ENCODE data around the gene PRSS1.
"Not testable (repeated sequence)": the region's sequence is repeated elsewhere in the genome, so short reads cannot be mapped to it uniquely, and the experiment has no call there.

The PRSS1 gene

GRCh38 chr7:142773937-142774744 is 24.9 kb downstream of the PRSS1 start:
- DNase-seq = no peak

- no peak for DNase-seq
Measured at GRCh38 chr7:142774826-142775225, 25.6 kb downstream of the PRSS1 start.

GRCh38 chr7:142775351-142776115 is 26.3 kb downstream of the PRSS1 start:
- not testable (repeated sequence) for DNase-seq

- DNase-seq = no peak
Measured at GRCh38 chr7:142776206-142776844, 27.1 kb downstream of the PRSS1 start.

GRCh38 chr7:142776845-142777225 is 27.6 kb downstream of the PRSS1 start:
- DNase-seq = not testable (repeated sequence)

GRCh38 chr7:142777318-142777717 is 28.0 kb downstream of the PRSS1 start:
- no peak for DNase-seq

GRCh38 chr7:142782922-142783900 is 33.9 kb downstream of the PRSS1 start:
- DNase-seq = peak; percentile 87

- DNase-seq = no peak
Measured at GRCh38 chr7:142784096-142784495, 34.8 kb downstream of the PRSS1 start.

GRCh38 chr7:142784716-142785115 is 35.4 kb downstream of the PRSS1 start:
- peak; percentile 55 for DNase-seq

- peak; percentile 85 for DNase-seq
Measured at GRCh38 chr7:142785841-142786250, 36.6 kb downstream of the PRSS1 start.

- DNase-seq = peak; percentile 30
Measured at GRCh38 chr7:142787034-142787768, 37.9 kb downstream of the PRSS1 start.

GRCh38 chr7:142787783-142788182 is 38.5 kb downstream of the PRSS1 start:
- DNase-seq = no peak

GRCh38 chr7:142788303-142789289 is 39.3 kb downstream of the PRSS1 start:
- DNase-seq = peak; percentile 48

GRCh38 chr7:142789441-142789840 is 40.2 kb downstream of the PRSS1 start:
- peak; percentile 54 for DNase-seq

- DNase-seq = peak; percentile 53
Measured at GRCh38 chr7:142790056-142790455, 40.8 kb downstream of the PRSS1 start.

GRCh38 chr7:142790555-142790954 is 41.3 kb downstream of the PRSS1 start:
- peak; percentile 38 for DNase-seq

GRCh38 chr7:142791502-142791901 is 42.2 kb downstream of the PRSS1 start:
- peak; percentile 23 for DNase-seq

GRCh38 chr7:142792129-142792528 is 42.9 kb downstream of the PRSS1 start:
- peak; percentile 27 for DNase-seq

- peak; percentile 12 for DNase-seq
Measured at GRCh38 chr7:142792593-142792992, 43.3 kb downstream of the PRSS1 start.

GRCh38 chr7:142793156-142793555 is 43.9 kb downstream of the PRSS1 start:
- no peak for DNase-seq
